ENCODE results near the gene DPM2.

DNA sequence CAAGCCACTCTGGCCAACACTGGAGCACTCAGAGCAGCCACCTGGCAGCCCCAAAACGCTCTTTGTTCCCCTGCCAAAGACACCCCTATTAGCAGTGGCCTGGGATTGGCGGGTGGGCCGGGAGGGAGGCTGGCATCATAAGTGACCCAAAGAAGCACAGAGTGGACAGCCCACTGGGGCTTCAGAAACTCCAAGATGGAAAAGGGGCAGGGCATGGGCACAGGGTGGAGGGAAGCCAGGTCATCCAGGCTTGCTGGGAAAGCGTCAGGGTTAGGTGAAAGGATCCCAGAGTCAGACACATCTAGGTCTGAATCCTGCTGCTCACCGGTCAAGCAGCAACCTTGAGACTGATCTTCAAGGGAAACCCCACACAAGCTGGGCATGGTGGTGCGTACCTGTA, 28.3 kb upstream of the DPM2 start:
- TF ChIP-seq, protein P1, sequence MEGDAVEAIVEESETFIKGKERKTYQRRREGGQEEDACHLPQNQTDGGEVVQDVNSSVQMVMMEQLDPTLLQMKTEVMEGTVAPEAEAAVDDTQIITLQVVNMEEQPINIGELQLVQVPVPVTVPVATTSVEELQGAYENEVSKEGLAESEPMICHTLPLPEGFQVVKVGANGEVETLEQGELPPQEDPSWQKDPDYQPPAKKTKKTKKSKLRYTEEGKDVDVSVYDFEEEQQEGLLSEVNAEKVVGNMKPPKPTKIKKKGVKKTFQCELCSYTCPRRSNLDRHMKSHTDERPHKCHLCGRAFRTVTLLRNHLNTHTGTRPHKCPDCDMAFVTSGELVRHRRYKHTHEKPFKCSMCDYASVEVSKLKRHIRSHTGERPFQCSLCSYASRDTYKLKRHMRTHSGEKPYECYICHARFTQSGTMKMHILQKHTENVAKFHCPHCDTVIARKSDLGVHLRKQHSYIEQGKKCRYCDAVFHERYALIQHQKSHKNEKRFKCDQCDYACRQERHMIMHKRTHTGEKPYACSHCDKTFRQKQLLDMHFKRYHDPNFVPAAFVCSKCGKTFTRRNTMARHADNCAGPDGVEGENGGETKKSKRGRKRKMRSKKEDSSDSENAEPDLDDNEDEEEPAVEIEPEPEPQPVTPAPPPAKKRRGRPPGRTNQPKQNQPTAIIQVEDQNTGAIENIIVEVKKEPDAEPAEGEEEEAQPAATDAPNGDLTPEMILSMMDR (IDR thresholded peaks at IDR 0.05; ENCODE audit: low read depth, low read length) = no peak
- TF ChIP-seq EZH2phosphoT487 (IDR thresholded peaks at IDR 0.05; ENCODE audit: low read depth) = no peak

Data from OCI-LY3 (cell line).